Omental fat pad (tissue), 4 donors: Measurements from ENCODE around the gene PHF2. TPM values are rescaled to one million over a fixed set of nuclear protein-coding genes. Genes with fewer than 3 reads are reported as not detected.

Source experiments
- ATAC-seq: fragments of 150-250 bp; one replicate; pipeline ENCODE4 v1.9.1; 2016; ENCODE audit warnings: mild to moderate bottlenecking, moderate library complexity; ENCODE audit not compliant: low FRiP score
- DNase-seq: peaks from one replicate; pipeline ENCODE4 v3.0.0-alpha.2; 2019; ENCODE audit warnings: low spot score
- total RNA-seq, 4 donors: library from RNA; depleted of rRNA; stranded (reverse); fragments of >200 nt; gene quantifications; one replicate each; pipeline ENCODE4 v1.1.0, GENCODE V29; 2016
- TF ChIP-seq, protein P1 (sequence below), 3 donors: fragments of 450-650 bp; IDR thresholded peaks; one replicate each; pipeline ENCODE4 v1.5.1; 2016 to 2017; ENCODE audit warnings: antibody characterized with exemption in 3 of 3, mild to moderate bottlenecking in 3 of 3, moderate library complexity in 2 of 3

The PHF2 gene
- total RNA-seq, 4 donors from 2014 or later: 15.8 to 24.5 (median 20.4) TPM

DNA sequence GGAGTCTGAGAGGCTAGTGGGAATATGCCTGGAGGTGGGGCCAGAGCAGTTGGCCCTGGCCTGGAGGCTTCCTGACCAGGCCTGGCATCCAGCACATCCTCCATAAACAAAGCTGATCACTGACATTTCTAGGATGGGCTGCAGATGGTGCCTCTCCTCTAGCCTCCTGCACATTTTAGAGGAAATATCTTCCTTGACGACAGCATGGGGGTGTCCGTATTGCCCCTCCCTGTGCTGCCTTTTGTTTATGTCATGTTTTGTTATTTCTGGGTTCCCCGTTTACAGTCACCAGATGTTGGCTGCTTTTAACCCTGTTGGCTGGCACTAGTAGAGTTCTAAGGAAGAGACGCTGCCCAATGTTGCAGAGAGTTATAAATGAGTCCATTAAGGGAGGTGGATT is 148.5 kb downstream of the PHF2 start:
- no peak for ATAC-seq
- TF ChIP-seq, protein P1, sequence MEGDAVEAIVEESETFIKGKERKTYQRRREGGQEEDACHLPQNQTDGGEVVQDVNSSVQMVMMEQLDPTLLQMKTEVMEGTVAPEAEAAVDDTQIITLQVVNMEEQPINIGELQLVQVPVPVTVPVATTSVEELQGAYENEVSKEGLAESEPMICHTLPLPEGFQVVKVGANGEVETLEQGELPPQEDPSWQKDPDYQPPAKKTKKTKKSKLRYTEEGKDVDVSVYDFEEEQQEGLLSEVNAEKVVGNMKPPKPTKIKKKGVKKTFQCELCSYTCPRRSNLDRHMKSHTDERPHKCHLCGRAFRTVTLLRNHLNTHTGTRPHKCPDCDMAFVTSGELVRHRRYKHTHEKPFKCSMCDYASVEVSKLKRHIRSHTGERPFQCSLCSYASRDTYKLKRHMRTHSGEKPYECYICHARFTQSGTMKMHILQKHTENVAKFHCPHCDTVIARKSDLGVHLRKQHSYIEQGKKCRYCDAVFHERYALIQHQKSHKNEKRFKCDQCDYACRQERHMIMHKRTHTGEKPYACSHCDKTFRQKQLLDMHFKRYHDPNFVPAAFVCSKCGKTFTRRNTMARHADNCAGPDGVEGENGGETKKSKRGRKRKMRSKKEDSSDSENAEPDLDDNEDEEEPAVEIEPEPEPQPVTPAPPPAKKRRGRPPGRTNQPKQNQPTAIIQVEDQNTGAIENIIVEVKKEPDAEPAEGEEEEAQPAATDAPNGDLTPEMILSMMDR (IDR thresholded peaks at IDR 0.05): no peak
- no peak for DNase-seq

DNA sequence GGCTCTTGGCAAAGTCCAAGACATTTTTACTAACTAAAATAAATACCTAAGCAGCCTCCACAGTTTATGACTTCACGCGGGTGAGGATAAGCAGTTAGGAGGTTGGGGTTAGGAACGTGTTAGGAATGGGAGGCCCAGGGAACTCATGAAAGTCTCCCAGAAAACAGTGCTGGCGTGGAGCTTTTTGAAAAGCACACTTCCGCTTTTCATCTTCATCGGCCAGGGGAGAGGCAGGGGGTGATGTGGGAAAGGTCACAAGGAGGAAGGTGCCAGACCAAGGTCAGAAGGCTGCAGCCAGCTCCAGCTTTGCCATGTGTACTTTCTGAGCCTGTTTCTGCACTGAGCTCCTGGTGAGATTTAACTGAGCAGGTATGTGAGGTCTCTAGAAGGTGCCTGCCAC is 149.0 kb downstream of the PHF2 start:
- no peak for DNase-seq
- no peak for ATAC-seq
- TF ChIP-seq, protein P1 (IDR thresholded peaks at IDR 0.05): no peak

DNA sequence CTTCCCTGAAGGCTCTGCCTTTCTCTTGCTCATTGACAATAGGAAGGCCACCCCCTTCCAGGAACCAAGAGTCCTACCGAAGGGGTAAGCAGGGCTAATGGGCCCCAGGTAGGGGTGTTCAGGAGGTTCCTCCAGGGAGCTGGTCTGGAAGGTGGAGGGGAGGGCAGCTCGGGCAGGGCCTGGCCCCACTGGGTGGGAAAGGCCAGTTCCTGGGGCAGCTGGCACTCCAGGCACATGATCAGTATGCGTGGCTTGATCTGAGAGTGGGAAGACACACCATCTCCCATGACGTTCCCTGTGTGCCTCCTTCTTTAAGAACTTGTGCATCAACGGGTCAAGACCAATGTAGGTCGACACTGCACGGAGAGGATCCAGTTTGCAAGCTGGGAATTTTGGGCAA is 149.8 kb downstream of the PHF2 start:
- no peak for ATAC-seq
- TF ChIP-seq, protein P1 (IDR thresholded peaks at IDR 0.05): no peak
- no peak for DNase-seq

Other genes starting within 250 kb of the PHF2 start
- 100 to 1,000 TPM in 2 of 4 donors, 10 to 100 TPM in 2; 85.3 to 111 (median 102) TPM for gene FAM120A, start 124.9 kb upstream of the PHF2 start, total RNA-seq
- gene FAM120AOS, start 123.0 kb upstream of the PHF2 start, total RNA-seq: 10 to 100 TPM; 48.2 to 61.2 (median 54.2) TPM